Stimulated activated CD8-positive, alpha-beta memory T cell treated with anti-CD3 and anti-CD28 coated beads, Interleukin-12 subunit alpha, Interleukin-12 subunit beta, amount 100 ng/mL, for 24 hours (primary cell): Measurements from ENCODE around the gene KCNB1.

ENCODE experiments used
- DNase-seq: peaks from one replicate; pipeline ENCODE4 v3.0.0-alpha.2; 2020; ENCODE audit errors: extremely low read depth

The KCNB1 gene

DNA sequence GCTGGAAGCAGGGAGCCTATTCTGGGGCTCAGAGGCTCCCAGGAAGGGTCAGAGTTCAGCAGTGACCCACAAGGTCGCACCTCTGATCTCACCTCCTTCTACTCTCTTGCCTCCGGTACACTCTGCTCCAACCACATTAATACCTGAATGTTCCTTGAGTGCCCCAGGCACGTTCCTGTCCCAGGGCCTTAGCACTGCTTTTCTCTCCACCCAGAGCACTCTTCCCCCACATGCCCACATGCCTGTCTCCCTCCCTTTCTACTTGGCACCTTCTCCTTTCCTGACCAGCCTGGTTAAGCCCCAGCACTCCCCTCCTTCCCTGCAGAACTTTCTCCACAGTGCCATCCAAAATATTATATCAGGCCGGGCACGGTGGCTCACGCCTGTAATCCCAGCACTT, 13.4 kb downstream of the KCNB1 start:
- DNase-seq: no peak

DNA sequence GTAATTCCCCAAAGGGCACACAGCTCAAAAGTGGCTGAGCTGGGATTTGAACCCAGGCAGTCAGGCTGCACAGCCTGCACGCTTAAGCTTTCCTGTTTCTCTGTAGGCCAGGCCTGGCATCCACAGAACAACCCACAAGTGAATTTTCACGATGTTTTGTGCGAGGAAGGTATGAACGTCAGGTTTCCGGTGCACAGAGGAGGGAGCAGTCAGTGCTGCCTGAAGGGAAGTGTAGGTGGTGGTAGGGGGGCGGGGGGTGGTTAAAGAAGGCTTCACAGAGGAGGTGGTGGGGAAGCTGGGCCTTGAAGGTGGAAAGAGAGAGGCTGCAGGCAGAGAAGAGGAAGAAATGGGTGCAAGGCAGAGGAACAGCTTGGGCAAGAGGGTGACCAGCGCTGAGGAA, 14.1 kb downstream of the KCNB1 start:
- no peak for DNase-seq

DNA sequence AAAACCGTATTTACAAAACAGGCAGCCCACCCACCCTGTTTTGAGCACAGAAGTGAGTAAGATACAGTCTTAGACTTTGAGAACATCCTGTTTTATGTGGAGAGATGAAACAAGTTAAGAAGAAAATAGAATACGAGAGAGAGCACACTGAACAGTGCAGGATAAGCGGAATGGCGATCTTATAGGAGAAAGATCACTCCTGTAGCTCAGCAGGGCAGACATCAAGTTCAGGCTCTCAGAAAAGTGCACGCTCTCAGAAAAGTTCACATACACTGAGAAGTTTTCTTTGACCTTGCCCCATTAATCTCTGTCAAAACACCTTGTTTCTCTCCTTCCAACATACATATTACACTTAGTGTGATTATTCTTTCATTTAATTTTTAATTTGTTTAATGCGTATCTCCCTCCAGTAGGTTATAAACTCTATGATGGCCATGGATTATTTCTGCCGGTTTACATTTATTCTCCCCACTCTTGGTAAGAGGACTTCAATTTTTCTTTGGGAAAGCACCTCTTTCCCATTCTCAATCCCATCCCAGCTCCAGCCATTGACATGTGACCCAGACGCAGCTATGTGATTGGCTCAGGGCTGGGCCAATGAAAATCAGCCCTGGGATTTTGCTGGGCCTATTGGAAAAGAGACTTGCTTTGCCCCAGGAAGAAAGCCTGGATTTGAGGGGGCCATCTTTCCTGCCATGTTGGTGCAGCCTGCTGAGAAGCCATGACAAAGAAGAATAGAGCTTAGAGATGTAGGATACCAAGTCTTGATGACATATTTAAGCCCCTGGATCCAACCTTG, 16.2 kb downstream of the KCNB1 start:
- no peak for DNase-seq

DNA sequence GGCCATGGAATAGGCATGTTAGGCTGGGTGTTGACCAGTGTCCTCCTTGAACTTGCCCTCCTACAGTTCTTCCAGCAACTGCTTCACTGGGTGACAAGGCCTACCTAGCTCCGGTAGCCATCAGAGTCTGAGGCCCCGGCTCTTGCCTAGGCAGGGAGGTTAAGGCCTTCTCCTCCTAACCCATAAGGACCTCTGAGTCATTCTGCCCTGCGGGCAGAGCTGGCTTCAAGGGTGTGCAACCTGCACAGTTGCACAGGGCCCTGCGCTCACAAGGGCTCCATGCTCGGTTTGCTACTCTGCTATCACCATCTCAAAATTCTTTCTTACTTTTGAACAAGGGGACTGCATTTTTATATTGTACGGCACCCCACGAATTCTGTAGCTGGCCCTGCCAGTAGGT, 17.9 kb downstream of the KCNB1 start:
- no peak for DNase-seq

DNA sequence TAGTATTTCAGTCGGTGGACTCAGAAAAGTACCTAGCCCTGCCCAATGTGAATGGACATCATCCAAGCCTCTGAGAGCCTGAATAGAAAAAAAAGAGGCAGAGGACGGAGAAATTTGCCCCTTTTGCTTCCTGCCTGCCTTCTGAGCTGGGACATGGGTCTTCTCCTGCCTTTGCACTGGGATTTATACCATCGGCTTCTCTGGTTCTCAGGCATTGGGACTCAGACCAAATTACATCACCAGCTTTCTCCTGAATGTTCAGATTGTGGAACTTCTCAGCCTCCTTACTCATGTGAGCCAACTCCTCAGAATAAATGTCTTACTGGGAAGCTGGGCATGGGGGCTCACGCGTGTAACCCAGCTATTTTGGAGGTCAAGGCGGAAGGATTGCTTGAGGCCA, 19.8 kb downstream of the KCNB1 start:
- DNase-seq: no peak

DNA sequence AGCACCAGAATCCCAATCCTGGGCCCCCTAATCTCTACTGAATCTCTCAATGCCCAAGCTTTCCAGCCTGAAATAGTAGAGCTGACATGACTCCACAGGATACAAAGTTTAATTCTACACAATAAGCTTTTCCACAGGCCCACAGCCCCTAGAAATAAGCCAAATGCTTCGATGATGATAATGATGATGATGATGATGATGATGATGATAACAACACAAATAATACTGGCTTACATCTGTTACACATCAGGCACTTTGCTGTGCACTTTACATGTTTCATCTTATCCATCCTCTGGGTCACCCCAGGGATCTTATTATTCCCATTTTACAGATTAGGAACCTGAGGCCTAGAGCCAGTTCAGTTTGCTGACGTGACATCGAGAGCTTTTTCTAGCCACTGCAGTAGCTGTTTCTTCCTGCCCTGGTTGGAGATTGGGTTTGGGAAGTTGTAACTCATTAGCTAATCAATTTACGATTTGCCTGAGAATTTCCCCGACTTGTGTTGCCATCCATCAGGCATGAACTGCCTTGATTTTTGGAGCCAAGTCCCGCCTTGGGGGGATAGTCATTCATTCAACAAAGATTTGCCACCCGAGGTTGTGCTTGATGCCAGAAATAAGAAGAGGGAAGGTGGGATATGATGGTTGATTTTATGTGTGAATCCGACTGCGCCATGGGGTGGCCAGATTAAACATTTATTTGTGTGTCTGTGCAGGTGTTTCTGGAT, 20.4 kb downstream of the KCNB1 start:
- no peak for DNase-seq

DNA sequence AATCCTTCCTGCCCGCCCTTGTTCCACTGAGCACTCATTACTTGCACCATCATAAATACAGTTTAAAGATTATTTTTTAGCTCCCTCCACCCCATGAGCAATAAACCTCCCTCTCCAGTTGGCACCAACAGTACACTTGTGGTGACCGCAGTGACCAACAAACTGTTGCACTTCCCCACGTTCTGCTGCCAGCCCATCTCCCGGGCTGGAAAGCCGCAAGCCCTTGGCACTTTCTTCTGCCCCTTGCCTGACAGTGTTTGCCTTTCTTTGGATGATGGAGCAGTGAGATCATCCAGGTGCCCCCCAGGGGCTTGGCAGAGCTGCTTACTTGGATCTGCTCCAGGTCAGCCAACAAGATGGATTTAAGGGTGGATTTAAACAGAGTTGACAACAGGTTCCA, 21.6 kb downstream of the KCNB1 start:
- DNase-seq: no peak

DNA sequence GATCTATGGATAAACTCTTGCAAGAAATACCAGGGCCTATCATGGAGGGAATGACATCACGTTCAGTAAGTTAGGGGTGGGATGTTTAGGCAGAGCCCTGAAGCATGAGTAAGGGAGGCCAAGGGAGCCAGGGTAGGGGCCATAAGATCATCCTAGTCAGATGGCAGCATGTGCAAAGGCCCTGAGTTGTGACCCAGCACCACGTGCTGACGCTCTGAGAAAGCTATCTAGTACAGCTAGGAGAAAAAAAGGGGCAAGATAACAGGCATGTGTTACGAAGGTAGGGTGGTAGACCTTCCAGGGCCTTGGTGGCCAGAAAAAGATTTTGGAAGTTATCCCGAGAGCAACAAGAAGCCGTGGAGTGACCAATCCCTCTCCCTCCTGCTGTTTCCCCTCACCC, 22.3 kb downstream of the KCNB1 start:
- DNase-seq: no peak

DNA sequence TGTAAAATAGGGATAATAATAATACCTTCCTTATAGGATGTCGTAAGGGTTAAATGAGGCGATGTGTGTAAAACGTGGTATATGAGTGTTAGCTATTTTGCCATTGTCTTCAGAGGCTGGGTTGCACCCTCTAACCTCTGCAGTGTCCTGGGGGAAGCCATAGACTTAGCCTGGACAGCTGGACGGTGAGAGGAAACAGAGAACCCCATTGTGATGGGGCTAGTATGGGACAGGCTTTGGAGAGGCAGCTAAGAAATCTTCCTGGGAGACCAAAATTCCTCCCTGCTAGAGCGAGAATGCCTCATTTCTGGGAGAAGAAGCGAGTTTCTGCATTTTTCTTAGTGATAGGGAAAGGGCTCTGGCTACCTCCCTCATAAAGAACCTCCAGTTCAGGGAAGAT, 22.8 kb downstream of the KCNB1 start:
- DNase-seq: no peak

DNA sequence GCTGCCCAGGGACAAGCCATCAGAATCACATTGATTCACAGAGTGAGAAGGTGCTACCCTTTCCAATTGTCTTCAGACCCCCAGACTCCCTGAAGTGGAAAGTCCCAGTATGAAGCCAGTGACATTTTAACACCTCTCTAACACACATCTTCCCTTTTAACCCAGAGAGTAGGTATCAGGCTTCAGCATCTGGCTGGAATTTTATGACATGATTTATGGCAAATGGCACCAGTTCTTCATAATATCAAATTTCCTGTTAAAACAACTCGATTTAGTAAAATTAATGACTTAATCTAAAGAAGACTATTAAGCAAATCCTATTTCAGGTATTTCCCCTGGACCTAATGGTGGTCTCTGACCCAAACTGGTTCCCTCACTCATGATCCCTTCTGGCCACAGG, 25.0 kb downstream of the KCNB1 start:
- DNase-seq: no peak

DNA sequence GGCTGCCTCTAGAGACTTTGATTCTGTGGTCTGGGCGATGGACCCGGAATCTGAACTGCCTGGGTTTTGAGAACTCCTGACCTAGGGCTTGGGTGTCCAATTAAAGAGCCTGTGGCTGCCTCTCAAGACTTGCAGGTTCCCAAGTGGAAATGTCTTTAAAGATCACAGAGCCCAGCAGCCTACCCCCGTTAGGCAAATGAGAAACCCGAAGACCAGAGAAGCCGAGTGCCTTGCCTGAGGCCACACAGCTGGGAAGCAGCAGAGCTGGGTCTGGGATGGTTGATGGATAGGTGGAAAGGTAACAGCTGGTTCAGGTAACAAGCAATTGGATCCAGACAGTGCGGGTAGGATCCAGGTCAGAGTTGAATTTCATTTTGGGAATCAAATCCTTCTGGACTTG, 25.8 kb downstream of the KCNB1 start:
- DNase-seq: no peak

DNA sequence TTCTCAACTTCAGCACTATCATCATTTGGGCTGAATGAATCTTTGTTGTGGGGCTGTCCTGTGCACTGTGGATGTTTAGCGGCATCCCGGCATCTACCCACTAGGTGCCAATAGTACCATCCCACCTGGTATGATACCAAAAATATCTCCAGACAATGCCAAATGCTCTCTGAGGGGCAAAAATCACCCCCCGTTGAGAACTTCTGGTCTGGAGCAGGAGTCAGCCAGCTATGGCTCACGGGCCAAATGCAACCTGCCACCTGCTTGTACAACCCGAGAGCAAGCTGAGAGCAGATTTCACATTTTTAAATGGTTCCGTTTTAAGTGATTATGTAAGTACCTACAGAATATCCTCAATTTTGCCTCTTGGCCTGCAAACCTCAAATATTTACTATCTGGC, 26.8 kb downstream of the KCNB1 start:
- DNase-seq: no peak

DNA sequence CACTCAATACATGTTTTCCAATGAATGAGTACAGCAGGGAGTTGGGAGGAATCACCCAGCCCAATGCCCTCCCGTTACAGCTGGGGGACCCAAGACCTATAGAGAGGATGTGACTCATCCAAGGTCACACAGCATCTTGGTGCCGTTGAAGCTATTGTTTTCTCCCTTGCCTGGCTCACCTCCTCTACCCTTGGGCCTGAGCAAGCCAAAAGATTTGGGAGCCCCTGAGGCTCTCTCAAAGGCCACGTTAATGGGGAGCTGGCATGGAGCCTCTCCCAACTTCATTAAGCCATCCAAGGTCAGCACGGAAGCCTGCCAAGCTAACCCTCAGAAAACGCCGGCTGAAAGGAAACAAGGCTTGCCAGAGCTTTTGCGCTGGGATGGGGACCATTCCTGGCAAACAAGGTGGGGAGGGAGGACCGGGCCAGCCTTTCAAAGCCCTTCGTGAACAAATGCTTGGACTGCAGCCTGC, 30.4 kb downstream of the KCNB1 start:
- DNase-seq: no peak

DNA sequence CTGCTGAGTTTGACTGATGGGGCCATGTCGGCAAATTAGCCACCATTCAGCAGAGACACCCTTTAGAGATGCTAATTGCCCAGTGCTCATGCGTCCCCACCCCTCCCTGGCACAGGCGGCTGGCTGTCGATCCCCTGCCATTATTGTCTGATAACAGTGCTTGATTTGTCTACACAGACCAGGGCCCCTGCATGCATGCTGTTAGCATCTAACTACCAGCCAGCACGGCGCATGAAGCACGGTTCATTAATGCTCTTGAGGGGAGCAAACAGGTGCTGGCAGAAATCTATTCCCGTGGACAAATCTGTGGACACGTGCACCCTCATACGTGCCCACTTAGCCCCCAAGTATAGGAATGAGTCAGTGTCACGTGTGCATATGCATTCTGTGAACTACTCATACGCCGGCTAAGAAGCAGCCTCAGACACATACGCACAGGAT, 32.2 kb downstream of the KCNB1 start:
- DNase-seq: no peak

DNA sequence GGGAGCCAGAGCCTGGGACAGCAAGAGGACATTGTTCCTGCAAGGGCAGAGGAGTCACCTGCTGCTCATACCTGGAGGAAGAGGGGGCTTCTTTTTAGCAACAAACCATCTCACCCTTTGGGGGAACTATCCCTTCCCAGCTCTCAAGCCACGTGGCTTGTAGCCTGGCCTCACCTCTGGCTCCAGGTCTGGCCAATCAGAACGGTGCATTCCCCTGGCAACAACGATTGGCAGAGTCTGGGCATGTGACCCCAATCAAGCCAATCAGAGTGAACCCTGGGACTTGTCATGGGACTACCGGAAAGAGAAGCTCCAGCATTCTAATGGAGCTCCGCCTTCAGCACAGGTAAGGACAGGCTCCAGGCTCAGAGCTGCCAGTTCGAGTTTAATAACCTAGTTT, 33.6 kb downstream of the KCNB1 start:
- no peak for DNase-seq

DNA sequence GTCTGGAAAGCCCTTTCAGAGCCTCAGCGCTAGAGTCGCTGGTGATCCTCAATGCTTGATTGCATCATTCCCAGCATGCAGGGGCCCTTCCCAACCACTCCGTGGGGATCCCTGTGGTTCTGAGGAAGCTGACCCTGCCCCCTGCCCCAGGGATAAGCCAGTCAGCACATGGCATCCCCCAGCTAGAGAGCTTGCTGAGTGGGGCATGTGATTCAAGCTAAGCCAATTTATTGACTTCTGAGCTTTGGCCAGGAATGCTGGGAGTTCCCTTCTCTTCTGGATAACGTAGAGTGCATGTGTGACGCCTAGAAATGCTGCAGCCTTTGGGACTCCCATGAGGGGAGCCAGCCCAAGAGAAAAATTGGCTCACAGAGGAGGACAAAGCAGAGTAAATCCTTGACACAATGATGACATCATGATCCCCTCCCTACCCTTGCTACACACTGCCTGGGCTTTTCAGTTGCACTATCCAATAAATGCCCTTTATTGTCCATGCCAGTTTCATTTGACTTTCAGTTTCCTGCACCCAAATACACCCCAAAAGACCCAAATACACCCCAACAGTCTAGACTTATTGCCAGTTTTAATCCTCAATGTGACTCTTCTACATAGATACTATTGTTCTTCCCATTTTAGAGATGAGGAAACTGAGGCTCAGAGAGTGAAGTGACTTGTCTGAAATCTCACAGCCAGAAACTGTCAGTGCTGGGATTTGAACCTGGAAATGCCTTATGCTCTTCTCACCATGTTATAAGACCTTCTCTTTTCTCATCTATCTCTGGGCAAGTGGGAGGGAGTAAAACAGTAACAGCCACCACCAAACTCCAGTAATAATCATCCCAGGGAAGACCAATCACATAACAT, 34.3 kb downstream of the KCNB1 start:
- DNase-seq: no peak

DNA sequence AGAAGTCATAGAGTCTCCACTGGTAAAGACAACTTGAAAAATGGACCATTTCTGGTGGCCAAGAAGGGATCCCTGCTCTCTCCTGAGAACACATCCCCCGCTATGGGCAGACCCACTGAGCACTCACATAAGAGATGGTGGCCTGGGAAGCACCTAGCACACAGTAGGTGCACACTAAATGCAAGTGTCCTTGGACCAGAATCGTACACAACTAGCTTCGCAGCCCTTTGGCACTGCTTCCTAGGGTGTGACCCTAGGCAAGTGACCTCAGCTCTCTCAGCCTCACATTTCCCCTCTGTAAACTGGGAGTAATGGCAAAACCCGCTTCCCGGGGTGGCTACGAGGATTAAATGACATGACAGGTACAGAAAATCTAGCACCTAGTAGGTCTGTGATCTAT, 35.1 kb downstream of the KCNB1 start:
- no peak for DNase-seq

DNA sequence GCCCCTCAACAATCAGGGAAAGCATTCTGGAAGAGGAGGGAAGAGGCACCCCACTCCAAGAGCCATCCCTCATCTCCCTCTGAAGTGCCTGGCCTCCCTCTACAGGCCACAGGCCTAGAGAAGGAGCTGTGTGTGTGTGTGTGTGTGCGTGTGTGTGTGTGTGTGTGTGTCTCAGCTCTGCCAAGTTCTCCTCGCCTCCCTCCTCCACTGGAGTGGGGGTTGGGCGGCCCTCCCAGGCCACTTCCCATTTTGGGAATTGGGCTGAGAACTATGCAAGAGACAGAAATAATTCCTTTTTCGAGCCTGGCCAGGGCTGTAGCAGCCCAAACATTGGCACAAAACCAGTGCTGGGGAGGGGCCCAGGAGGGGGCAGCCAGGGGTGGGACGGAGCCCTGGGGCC, 35.7 kb downstream of the KCNB1 start:
- DNase-seq: no peak

DNA sequence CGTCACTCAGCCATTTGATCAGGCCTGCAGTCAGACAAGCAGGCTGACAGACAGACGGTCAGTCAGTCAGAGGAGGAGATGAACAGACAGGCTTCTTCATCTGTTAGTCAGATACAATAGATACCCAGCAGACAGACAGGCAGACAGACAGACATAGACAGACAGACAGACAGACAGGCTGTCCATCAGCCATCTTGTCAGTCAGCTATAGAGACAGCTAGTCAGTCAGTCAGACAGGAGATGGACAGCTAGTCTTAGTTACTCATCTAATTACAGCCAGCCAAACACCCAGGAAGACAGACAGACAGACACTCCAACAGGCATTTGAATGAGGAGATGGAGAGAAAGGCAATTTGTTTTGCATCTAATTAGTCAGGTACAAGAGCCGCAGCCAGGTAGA, 36.4 kb downstream of the KCNB1 start:
- DNase-seq: no peak

DNA sequence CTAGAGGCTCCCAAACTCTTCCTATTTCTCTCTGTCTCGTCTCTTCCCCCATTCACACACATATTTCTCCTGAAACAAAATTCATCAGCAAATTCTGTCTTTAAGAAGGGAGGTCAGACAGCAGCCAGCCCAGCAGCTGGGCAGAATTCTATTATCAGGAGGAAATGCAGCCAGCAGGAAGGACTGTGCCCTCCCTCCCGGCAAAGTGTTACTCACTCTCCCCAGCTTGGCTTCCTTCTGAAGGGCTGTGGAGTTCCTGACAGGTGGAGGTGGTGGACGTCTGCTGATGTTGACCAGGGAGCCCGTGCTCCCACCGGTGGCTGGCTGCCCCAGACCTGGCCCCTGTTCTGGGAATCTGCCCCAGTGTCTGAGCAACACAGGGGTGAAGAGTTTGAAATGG, 37.3 kb downstream of the KCNB1 start:
- DNase-seq: no peak

DNA sequence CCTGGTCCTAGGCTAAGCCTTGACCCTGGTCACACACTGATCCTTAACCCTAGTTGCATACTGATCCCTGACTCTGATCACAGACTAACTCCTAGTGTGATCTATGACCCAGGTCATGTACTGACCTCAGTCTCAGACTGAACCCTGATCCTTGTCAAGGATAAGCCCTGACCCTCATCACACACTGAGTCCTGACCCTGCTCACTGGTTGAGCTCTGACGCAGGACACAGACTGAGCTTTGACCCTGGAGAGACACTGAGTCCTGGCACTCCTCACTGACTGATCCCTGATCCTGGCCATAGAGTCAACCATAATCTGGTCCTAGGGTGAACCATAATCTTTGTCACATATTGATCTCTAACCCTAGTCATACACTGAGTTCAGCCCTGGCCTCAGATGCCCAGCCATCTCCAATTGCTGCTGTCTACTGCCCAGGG, 37.9 kb downstream of the KCNB1 start:
- DNase-seq: no peak

DNA sequence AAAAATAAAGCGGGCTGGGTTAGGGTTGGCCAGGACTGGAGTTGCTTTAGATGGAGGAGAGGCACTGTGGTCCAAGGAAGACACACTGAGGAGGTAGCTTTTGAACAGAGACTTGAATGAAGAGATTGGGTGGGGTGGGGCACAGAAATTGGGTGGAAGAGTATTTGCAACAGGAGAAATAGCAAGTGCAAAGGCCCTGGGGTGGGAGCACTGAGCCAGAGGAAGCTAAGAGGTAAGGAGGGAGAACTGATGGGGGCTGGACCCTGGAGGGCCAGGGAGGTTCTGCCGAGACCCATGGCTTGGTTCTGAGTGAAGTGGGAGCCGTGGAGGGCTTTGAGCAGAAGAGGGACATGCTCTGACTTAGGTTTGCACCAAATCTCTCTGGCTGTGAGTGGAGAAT, 45.4 kb downstream of the KCNB1 start:
- DNase-seq: no peak
